NCI-H1092 treated with DMSO at 0.1 percent for 48 hours (cell line): ENCODE data around the gene SMIM44.

Source experiments
- DNase-seq: peaks from one replicate; lab custom pipeline; 2025; lab: John Stamatoyannopoulos, UW

The SMIM44 gene

DNA sequence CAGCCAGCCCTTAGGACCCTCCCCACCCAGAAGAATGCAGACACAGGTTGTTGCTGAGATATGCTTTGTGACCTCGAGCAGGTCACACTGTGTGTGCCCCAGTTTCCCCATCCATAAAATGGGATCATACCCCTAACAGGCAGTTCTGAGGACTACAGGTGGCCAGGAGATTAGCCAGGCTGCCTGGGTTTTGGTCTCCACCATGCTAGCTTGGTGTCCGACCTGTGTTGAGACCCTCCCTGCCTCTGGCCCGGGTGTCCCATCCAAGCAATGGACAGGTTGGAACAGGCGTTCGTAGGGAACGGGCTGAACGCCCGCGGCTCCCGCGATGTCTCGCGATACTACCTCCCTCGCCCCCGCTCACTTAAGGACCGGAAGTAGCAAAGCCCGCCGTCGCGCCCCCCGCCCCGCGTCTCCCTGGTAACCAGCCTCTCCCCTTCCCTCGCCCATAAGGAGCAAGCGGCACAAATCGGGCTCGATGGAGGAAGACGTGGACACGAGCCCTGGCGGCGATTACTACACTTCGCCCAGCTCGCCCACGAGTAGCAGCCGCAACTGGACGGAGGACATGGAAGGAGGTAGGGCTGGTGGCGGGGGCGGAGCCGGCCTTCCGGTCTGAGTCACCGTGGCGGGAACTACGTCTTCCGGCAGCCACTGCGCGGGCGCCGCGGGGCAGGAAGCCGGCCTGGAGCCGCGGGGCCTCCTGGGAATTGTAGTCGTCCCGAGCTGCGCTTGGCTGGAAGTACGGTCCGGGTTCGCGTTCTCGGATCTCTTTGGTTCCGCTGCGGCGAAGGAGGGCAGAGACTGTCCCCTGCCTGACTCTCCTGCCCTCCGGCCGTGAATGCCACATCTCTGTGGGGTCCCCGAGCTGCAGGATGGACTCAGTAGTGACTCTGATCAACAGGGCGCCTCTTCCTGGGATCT, 48.3 kb downstream of the SMIM44 start:
- DNase-seq = peak; percentile 96

DNA sequence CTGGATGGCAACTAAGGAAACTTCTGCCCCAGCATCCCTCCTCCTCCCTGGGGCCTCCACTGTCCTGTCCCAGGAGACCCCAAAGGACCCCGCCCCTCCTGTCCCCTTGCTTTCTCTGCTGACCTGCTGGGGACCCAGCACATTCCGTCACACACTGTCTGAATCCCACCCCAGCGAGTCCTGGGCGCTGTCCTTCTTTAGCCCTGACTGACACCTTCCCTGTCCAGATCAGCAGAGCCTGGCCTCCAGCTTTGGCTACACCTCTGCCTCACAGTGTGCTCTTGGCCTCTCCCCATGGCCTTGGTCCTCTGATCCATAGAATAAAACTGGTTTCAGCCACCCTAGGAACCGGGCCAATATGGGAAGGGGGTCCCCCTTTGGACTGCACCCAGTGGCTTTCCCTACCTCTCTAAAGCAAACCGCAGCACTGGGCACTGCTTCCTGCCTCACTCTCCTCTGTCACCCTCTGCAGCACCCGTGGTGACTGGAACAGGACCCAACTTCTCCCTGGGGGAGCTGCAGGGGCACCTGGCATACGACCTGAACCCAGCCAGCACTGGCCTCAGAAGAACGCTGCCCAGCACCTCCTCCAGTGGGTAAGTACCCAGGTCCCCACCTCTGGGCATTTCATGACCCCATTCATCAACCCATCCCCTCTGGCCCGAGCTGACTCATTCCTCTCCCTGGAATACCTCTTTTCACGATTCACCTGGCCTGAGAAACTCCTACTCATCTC, 49.3 kb downstream of the SMIM44 start:
- no peak for DNase-seq

DNA sequence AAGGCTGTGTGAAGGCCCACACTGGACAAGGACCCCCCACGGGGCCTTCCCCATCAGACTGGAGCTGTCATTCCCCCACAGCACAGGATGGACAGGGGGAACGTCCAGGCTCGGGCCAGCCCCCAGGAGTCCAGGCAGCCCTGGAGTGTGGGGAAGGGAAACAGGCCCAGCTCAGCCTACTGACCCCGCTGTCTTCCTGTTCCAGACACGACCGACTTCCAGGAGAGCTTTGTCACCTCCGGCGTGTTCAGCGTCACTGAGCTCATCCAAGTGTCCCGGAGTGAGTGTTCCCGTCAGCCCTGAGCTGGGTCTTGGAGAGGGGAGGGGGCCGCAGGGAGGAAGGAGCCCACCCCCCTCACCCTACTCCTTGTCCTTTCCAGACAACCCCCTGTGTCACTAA, 49.9 kb downstream of the SMIM44 start:
- no peak for DNase-seq
